COLO829 (cell line): ENCODE results near the gene S1PR5.
"Not testable (repeated sequence)": the region's sequence is repeated elsewhere in the genome, so short reads cannot be mapped to it uniquely, and the experiment has no call there.

Source experiments
- DNase-seq: peaks from one replicate; pipeline ENCODE4 v3.0.0; 2012; ENCODE audit warnings: low spot score

Gene S1PR5

GRCh38 chr19:10544242-10544752 lies 27.1 kb upstream of the S1PR5 start:
- DNase-seq: peak; percentile 35

GRCh38 chr19:10543420-10544241 lies 26.4 kb upstream of the S1PR5 start, which contains the start of gene ATG4D:
ATG4D (plus strand) TSS chr19:10543904; CDS start chr19:10544091, 187 bp downstream.
- peak; percentile 95 for DNase-seq

GRCh38 chr19:10543059-10543419 lies 25.8 kb upstream of the S1PR5 start:
- DNase-seq: no peak

- not testable (repeated sequence) for DNase-seq
These were observed 21.8 kb upstream of the S1PR5 start for GRCh38 chr19:10539016-10539415.

GRCh38 chr19:10538204-10538983 lies 21.1 kb upstream of the S1PR5 start:
- DNase-seq: no peak

GRCh38 chr19:10537668-10538067 lies 20.4 kb upstream of the S1PR5 start:
- no peak for DNase-seq

- no peak for DNase-seq
These were observed 18.4 kb upstream of the S1PR5 start for GRCh38 chr19:10535613-10536012.

GRCh38 chr19:10533646-10534386 lies 16.6 kb upstream of the S1PR5 start:
- no peak for DNase-seq

- no peak for DNase-seq
These were observed 15.2 kb upstream of the S1PR5 start for GRCh38 chr19:10532457-10532856.

- not testable (repeated sequence) for DNase-seq
These were observed 9.6 kb upstream of the S1PR5 start for GRCh38 chr19:10526887-10527286.

GRCh38 chr19:10525636-10526035 lies 8.4 kb upstream of the S1PR5 start:
- no peak for DNase-seq

GRCh38 chr19:10523135-10523636 lies 5.9 kb upstream of the S1PR5 start:
- no peak for DNase-seq

- DNase-seq: no peak
These were observed 4.4 kb upstream of the S1PR5 start for GRCh38 chr19:10521461-10522171.

GRCh38 chr19:10520652-10521318 lies 3.5 kb upstream of the S1PR5 start:
- DNase-seq: no peak

- no peak for DNase-seq
These were observed 2.2 kb upstream of the S1PR5 start for GRCh38 chr19:10519421-10519820.

GRCh38 chr19:10518444-10519361 lies 1.5 kb upstream of the S1PR5 start:
- DNase-seq: no peak

- DNase-seq: no peak
These were observed 655 bp upstream of the S1PR5 start for GRCh38 chr19:10517760-10518443.

- no peak for DNase-seq
These were observed 468 bp downstream of the S1PR5 start for GRCh38 chr19:10516671-10517286.

- DNase-seq: no peak
These were observed 1.2 kb downstream of the S1PR5 start for GRCh38 chr19:10516064-10516385.
